Measurements from ENCODE around the gene LDLRAD1.

DNA sequence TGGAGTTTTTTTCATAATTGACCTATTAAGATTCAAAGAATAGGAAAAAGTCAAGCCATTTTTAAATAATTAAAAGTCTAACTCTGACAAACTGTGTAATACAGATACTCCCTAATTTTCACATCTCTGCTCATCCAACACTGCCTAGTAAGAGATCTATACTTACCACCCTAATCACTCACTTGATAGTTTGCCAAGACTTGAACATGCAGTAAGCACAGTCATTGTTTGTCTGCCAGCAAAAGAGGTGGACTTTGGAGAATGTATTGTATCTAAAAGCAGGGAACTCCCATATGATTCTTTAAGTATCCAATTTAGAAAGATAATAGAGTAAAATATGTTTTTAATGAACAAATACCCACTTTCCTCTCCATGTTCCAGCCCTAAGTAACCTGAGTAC is 19.5 kb upstream of the LDLRAD1 start:
- TF ChIP-seq CTCF (IDR thresholded peaks at IDR 0.05) (no peak), POLR2A (IDR thresholded peaks at IDR 0.05) (no peak)
